VCaP (cell line): ENCODE measurements around the gene METTL18.

Experiments
- H3K27ac ChIP-seq: fragments of 450-650 bp; 2 replicates; pipeline ENCODE4 v1.5.1; 2017
- CTCF ChIP-seq: fragments of 450-650 bp; conservative IDR thresholded peaks from 2 replicates; pipeline ENCODE4 v1.5.1; 2017; ENCODE audit warnings: mild to moderate bottlenecking, moderate library complexity

The METTL18 gene

DNA sequence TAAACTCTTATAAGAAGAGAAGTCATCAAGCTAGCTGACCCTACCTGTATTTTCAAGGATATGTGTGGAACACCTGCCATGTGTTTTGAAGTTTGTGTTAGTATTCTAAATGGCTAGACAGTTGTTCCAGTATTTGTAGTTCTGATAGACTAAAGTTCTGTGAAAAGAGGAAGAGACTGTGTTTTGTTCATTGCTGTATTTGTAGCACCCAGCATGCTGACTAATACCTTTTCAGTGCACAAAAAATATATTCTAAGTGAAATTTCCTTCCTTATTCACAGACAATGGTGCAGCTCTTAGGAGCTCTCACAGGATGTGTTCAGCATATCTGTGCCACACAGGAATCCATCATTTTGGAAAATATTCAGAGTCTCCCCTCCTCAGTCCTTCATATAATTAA lies 8.2 kb upstream of the METTL18 start:
- no peak for TF ChIP-seq CTCF
- H3K27ac ChIP-seq, result no peak overlapping the region

DNA sequence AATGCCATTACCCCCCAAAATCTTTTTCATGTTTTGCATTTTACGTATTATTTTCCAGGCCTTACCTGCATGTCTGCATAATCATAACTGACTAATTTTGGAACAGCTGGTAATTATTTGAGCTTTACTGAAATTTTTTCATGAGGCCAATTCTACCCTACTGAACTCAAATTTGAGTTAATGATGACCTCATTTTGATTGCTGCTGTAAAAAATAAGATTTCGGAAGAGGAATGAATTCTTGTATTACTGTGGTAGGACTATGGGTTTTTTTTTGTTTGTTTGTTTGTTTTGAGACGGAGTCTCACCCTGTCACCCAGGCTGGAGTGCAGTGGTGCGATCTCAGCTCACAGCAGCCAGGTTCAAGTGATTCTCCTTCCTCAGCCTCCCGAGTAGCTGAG lies 2.6 kb upstream of the METTL18 start:
- H3K27ac ChIP-seq, result no peak overlapping the region
- no peak for TF ChIP-seq CTCF

DNA sequence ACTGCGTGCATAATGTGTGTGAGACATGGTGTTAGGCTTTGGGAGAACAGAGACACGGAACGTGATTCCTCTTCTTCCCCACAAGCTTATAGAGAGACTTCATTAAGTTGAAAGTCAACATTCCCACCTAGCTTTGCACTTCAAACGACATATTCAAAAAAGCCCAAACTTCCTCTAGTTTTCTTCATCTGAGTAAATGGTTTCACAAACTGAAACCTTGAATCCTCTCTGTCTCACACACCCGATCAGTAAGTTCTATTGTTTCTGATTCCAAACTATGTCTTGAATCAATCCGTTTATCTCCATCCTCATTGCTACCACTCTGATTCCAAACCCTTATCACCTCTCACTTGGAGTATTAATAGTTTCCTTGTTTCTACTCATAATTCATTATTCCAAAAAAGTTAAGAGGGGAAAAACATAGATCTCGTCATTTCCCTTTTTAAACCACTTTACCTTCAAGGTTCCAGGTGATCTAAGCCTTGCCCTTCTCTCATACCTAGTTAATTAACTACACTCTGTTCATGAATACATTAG lies 1.6 kb upstream of the METTL18 start:
- no peak overlapping the region for H3K27ac ChIP-seq
- no peak for TF ChIP-seq CTCF

GRCh38 chr1:169795687-169796086 lies 980 bp upstream of the METTL18 start:
- peak overlapping the region; percentile 85 for H3K27ac ChIP-seq
- no peak for TF ChIP-seq CTCF

GRCh38 chr1:169793730-169794129 lies 977 bp downstream of the METTL18 start:
- TF ChIP-seq CTCF, result no peak
- H3K27ac ChIP-seq, result peak overlapping the region; percentile 85

GRCh38 chr1:169788402-169788801 lies 6.3 kb downstream of the METTL18 start:
- no peak for TF ChIP-seq CTCF

DNA sequence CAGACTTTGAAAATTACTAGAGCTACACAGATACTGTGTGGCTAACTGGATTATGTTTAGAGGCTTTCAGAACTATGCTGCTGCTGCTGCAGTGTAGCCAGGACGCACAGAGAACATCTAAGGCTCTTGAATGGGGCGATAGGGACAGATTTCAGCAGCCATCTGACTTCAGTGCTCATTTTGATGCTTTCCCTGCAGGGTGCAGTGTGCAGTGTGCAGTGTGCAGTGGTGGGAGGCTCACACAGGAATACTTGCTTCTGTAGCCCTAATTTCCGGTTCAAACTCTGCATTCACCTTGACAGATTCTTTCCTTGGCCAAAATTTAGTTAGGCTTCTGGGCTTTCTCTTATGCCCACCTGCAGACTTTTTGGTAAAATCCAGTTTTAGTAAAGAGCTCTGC lies 7.7 kb downstream of the METTL18 start:
- no peak overlapping the region for H3K27ac ChIP-seq

More at GRCh38 chr1:169788402-169788801, 6.3 kb downstream of the METTL18 start:
- no peak overlapping the region for H3K27ac ChIP-seq

More for the DNA sequence above, 7.7 kb downstream of the METTL18 start:
- TF ChIP-seq CTCF, result no peak
